Uterus (tissue), 2 donors: Measurements from ENCODE around the gene COL25A1.

Source experiments
- CTCF ChIP-seq, 4 experiments: fragments of 200-600 bp in 2 of 4; fragments of 450-650 bp in 2 of 4; sonication (generic) in 2 of 4; IDR thresholded peaks; one replicate each; pipeline ENCODE4 v1.5.1; 2016 to 2019; ENCODE audit warnings: antibody characterized with exemption in 4 of 4, mild to moderate bottlenecking in 2 of 4, moderate library complexity in 1 of 4
- POLR2A ChIP-seq, 2 donors: fragments of 450-650 bp; IDR thresholded peaks; one replicate each; pipeline ENCODE4 v1.6.1; 2016; ENCODE audit warnings: antibody characterized with exemption in 2 of 2, mild to moderate bottlenecking in 1 of 2, moderate library complexity in 1 of 2

- TF ChIP-seq CTCF (IDR thresholded peaks at IDR 0.05): no peak
- TF ChIP-seq POLR2A (IDR thresholded peaks at IDR 0.05): no peak
Measured at GRCh38 chr4:109119852-109120251, 182.6 kb downstream of the COL25A1 start.
